Erythroblast (primary cell): ENCODE data around the gene SLC66A3.

ENCODE experiments used
- GATA1 ChIP-seq: IDR thresholded peaks from 2 replicates; pipeline ENCODE4 v1.6.1; 2011; ENCODE audit warnings: low read depth, mild to moderate bottlenecking, control low read depth, low read length, moderate library complexity
- POLR2A ChIP-seq: IDR thresholded peaks from 2 replicates; pipeline ENCODE4 v1.6.1; 2011; ENCODE audit warnings: mild to moderate bottlenecking, low read length

GRCh38 chr2:11132036-11132671, 23.1 kb upstream of the SLC66A3 start:
- no peak for TF ChIP-seq POLR2A
- no peak for TF ChIP-seq GATA1
